H1 (cell line): ENCODE measurements around the gene PROCR. TPM values are rescaled to one million over a fixed set of nuclear protein-coding genes. Genes with fewer than 3 reads are reported as not detected.
"Not testable (repeated sequence)": the region's sequence is repeated elsewhere in the genome, so short reads cannot be mapped to it uniquely, and the experiment has no call there.

Experiments
- CTCF ChIA-PET: fragments of 300-600 bp; sonication (Branson Sonifier 250); formaldehyde crosslinking; loops from one replicate; lab custom pipeline; 2021; ENCODE audit not compliant: partially characterized antibody; lab: Charles Lee
- POLR2A ChIA-PET: fragments of 300-600 bp; sonication (Branson Sonifier 250); formaldehyde crosslinking; loops from one replicate; lab custom pipeline; 2021; ENCODE audit warnings: inconsistent platforms; ENCODE audit not compliant: partially characterized antibody; lab: Charles Lee
- DNase-seq, 2 experiments: peaks; one replicate each; pipeline versions ENCODE4 v3.0.0 to v3.0.0-alpha.2; 2010 to 2022; ENCODE audit warnings: low spot score in 2 of 2, low read depth in 1 of 2, mixed read lengths in 1 of 2
- FAIRE-seq: peaks from 2 replicates; lab custom pipeline; 2011; peaks lifted over from hg19 to GRCh38; lab: Jason Lieb, UNC
- H2AFZ ChIP-seq: 2 replicates; pipeline ENCODE4 v1.8.1; 2012; ENCODE audit warnings: low read length, inconsistent platforms
- H2AK5ac ChIP-seq: 2 replicates; pipeline ENCODE4 v1.6.1; 2013; ENCODE audit warnings: low read depth, low read length
- H2BK120ac ChIP-seq: replicated peaks from 2 replicates; pipeline ENCODE3; 2013; ENCODE audit warnings: low read depth, low read length, inconsistent platforms
- H2BK12ac ChIP-seq: 2 replicates; pipeline ENCODE4 v1.6.1; 2013; ENCODE audit warnings: low read depth, low read length
- H2BK15ac ChIP-seq: 2 replicates; pipeline ENCODE4 v1.6.1; 2013; ENCODE audit warnings: low read length
- H2BK20ac ChIP-seq: 2 replicates; pipeline ENCODE4 v1.6.1; 2013; ENCODE audit warnings: low read length
- H2BK5ac ChIP-seq: 2 replicates; pipeline ENCODE4 v1.6.1; 2013; ENCODE audit warnings: low read depth, low read length
- H3K14ac ChIP-seq: 2 replicates; pipeline ENCODE4 v1.6.1; 2013; ENCODE audit warnings: inconsistent platforms; ENCODE audit not compliant: insufficient read length
- H3K18ac ChIP-seq: 2 replicates; pipeline ENCODE4 v1.6.1; 2013; ENCODE audit warnings: low read length; ENCODE audit errors: extremely low read depth
- H3K23ac ChIP-seq: 2 replicates; pipeline ENCODE4 v1.6.1; 2013; ENCODE audit warnings: inconsistent platforms; ENCODE audit not compliant: insufficient read length
- H3K23me2 ChIP-seq: 2 replicates; pipeline ENCODE4 v1.6.1; 2013; ENCODE audit warnings: low read depth, low read length
- H3K27ac ChIP-seq: 2 replicates; pipeline ENCODE4 v1.6.1; 2011; ENCODE audit warnings: low read depth, low read length, inconsistent platforms
- H3K27me3 ChIP-seq, 4 experiments: replicated peaks in 1 of 4; 1 replicate in 1 of 4; 2 replicates in 3 of 4; pipeline versions ENCODE4 v1.6.1 to v1.8.1; 2011 to 2013; ENCODE audit warnings: low read length in 3 of 4, mild to moderate bottlenecking in 3 of 4, inconsistent platforms in 2 of 4, mixed read lengths in 2 of 4, moderate library complexity in 1 of 4; ENCODE audit not compliant: control insufficient read depth in 3 of 4, insufficient read depth in 3 of 4; ENCODE audit errors: extremely low read depth in 1 of 4
- H3K36me3 ChIP-seq, 4 experiments: 2 replicates each; pipeline versions ENCODE4 v1.6.1 to v1.8.1; 2011 to 2013; ENCODE audit warnings: mild to moderate bottlenecking in 4 of 4, low read length in 3 of 4, moderate library complexity in 2 of 4, control low read depth in 1 of 4, inconsistent platforms in 1 of 4; ENCODE audit not compliant: insufficient read depth in 4 of 4, control insufficient read depth in 2 of 4
- H3K4ac ChIP-seq: replicated peaks from 2 replicates; pipeline ENCODE3; 2013; ENCODE audit warnings: low read length, low read depth, mixed read lengths, inconsistent platforms; ENCODE audit not compliant: insufficient read length
- H3K4me1 ChIP-seq, 4 experiments: replicated peaks in 1 of 4; 1 replicate in 1 of 4; 2 replicates in 3 of 4; pipeline versions ENCODE4 v1.6.1 to v1.8.1; 2011 to 2013; ENCODE audit warnings: low read length in 3 of 4, inconsistent platforms in 2 of 4, mixed read lengths in 1 of 4; ENCODE audit not compliant: insufficient read depth in 4 of 4, control insufficient read depth in 3 of 4
- H3K4me2 ChIP-seq, 2 experiments: 2 replicates each; pipeline versions ENCODE4 v1.6.1 to v1.8.1; 2011 to 2013; ENCODE audit warnings: low read depth in 2 of 2, low read length in 2 of 2, control low read depth in 1 of 2, inconsistent platforms in 1 of 2, mild to moderate bottlenecking in 1 of 2; ENCODE audit not compliant: insufficient read depth in 1 of 2
- H3K4me3 ChIP-seq, 4 experiments: fragments of 200-600, 300-600 bp in 1 of 4; sonication (generic), shearing (Covaris generic), sonication (Bioruptor Twin) in 1 of 4; 2 replicates each; pipeline versions ENCODE4 v1.5.1 to v1.8.1; 2011 to 2016; ENCODE audit warnings: low read length in 4 of 4, low read depth in 3 of 4, control low read depth in 2 of 4, inconsistent platforms in 2 of 4, mild to moderate bottlenecking in 2 of 4, mixed read lengths in 1 of 4, moderate library complexity in 1 of 4; ENCODE audit not compliant: insufficient read depth in 2 of 4; ENCODE audit errors: extremely low read depth in 1 of 4
- H3K56ac ChIP-seq: replicated peaks from 2 replicates; pipeline ENCODE3; 2013; ENCODE audit warnings: low read depth, mild to moderate bottlenecking, mixed read lengths, low read length, inconsistent platforms; ENCODE audit not compliant: insufficient read length
- H3K79me1 ChIP-seq: 2 replicates; pipeline ENCODE4 v1.6.1; 2013; ENCODE audit warnings: low read depth, low read length, control low read depth
- H3K79me2 ChIP-seq, 2 experiments: 2 replicates each; pipeline versions ENCODE4 v1.6.1 to v1.8.1; 2012 to 2013; ENCODE audit warnings: low read length in 2 of 2, mild to moderate bottlenecking in 2 of 2, inconsistent platforms in 1 of 2; ENCODE audit not compliant: insufficient read depth in 2 of 2, control insufficient read depth in 1 of 2
- H3K9ac ChIP-seq, 4 experiments: replicated peaks in 1 of 4; 1 replicate in 1 of 4; 2 replicates in 3 of 4; pipeline versions ENCODE4 v1.6.1 to v1.8.1; 2011 to 2013; ENCODE audit warnings: low read depth in 3 of 4, low read length in 3 of 4, control low read depth in 2 of 4, mild to moderate bottlenecking in 2 of 4, moderate library complexity in 2 of 4, inconsistent platforms in 1 of 4; ENCODE audit errors: extremely low read depth in 1 of 4
- H3K9me3 ChIP-seq, 2 experiments: 2 replicates each; pipeline versions ENCODE4 v1.6.1 to v1.8.1; 2012 to 2013; ENCODE audit warnings: mild to moderate bottlenecking in 2 of 2, moderate library complexity in 2 of 2, control low read depth in 1 of 2, inconsistent platforms in 1 of 2, low read depth in 1 of 2, low read length in 1 of 2, mixed read lengths in 1 of 2; ENCODE audit not compliant: insufficient read depth in 2 of 2
- H4K20me1 ChIP-seq, 2 experiments: replicated peaks in 1 of 2; 2 replicates each; pipeline versions ENCODE3 to v1.8.1; 2011 to 2013; ENCODE audit warnings: inconsistent platforms in 2 of 2, low read length in 2 of 2, mild to moderate bottlenecking in 1 of 2; ENCODE audit not compliant: insufficient read depth in 2 of 2, control insufficient read depth in 1 of 2
- H4K5ac ChIP-seq: 2 replicates; pipeline ENCODE4 v1.6.1; 2013; ENCODE audit warnings: low read length, low read depth, mixed read lengths, inconsistent platforms; ENCODE audit not compliant: insufficient read length
- H4K8ac ChIP-seq: 2 replicates; pipeline ENCODE4 v1.8.0; 2013; ENCODE audit warnings: mild to moderate bottlenecking, moderate library complexity, low read length, inconsistent platforms; ENCODE audit not compliant: insufficient read depth; ENCODE audit errors: extremely low read depth
- H4K91ac ChIP-seq: replicated peaks from 2 replicates; pipeline ENCODE3; 2013; ENCODE audit warnings: low read length, mixed read lengths, inconsistent platforms; ENCODE audit not compliant: insufficient read length
- WGBS, 2 experiments: shearing (Covaris generic) in 1 of 2; methylation state at CpG; one replicate each; pipeline versions ENCODE4 v1.1.6 to v1.1.7; 2013 to 2015; ENCODE audit warnings: low lambda C conversion rate in 2 of 2, mixed read lengths in 2 of 2, inconsistent platforms in 1 of 2, low coverage in 1 of 2, missing lambda C conversion rate in 1 of 2; ENCODE audit not compliant: insufficient replicate concordance in 2 of 2, insufficient coverage in 1 of 2, insufficient read length in 1 of 2; ENCODE audit errors: extremely low coverage in 1 of 2, missing lambda C conversion rate in 1 of 2; 5-methylcytosine and 5-hydroxymethylcytosine counted together
- polyA plus RNA-seq, 7 experiments: library from polyadenylated mRNA; depleted of rRNA in 3 of 7; stranded (reverse) in 5 of 7; unstranded in 2 of 7; fragments of >200 nt in 5 of 7; fragments of 200-250 nt in 2 of 7; gene quantifications; 1 replicate in 5 of 7; 2 replicates in 1 of 7; 4 replicates in 1 of 7; pipeline versions ENCODE4 v1.2.1 to v1.2.3, GENCODE V29; 2011 to 2013; ENCODE audit warnings: missing spikeins in 2 of 7, mixed read lengths in 2 of 7
- total RNA-seq: library from RNA; stranded (reverse); fragmentation: NEBNext Ultra II Directional; extraction: Animal tissue kit (Norgen Biotek cat#: 25700); gene quantifications from 2 replicates; pipeline ENCODE4 v1.2.1, GENCODE V29; 2021

PROCR gene
- total and polyA plus RNA-seq, 2 of the 8 experiments (the other 6 are each of a cell fraction or from before 2014, with no cell fraction given), result 21.3 to 42.9 TPM

DNA sequence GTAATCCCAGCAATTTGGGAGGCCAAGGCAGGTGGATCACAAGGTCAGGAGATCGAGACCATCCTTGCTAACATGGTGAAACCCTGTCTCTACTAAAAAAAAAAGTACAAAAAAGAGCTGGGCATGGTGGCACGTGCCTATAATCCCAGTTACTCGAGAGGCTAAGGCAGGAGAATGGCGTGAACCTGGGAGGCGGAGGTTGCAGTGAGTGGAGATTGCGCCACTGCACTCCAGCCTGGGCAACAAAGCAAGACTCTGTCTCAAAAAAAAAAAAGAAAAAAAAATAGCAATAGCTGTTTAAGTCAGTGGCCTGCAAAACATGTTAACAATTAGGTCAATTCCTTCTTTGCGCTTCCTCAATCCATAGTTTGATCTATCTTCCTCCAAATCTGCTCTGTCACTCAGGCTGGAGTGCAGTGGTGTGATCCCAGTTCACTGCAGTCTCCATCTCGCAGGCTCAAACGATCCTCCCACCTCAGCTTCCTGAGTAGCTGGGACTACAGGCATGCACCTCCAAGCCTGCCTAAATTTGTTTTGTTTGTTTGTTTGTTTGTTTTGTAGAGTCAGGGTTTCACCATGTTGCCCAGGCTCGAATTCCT, 14.9 kb downstream of the PROCR start:
- H2BK15ac ChIP-seq, FAIRE-seq, H2AK5ac ChIP-seq, H3K79me1 ChIP-seq, H3K4me1 ChIP-seq, H3K9me3 ChIP-seq, H3K79me2 ChIP-seq, H4K20me1 ChIP-seq, H3K56ac ChIP-seq, H3K18ac ChIP-seq, H3K9ac ChIP-seq, H4K8ac ChIP-seq, H2BK5ac ChIP-seq, H3K14ac ChIP-seq, H3K4me3 ChIP-seq, POLR2A ChIA-PET, H3K27me3 ChIP-seq, H2BK12ac ChIP-seq, H3K23ac ChIP-seq, H2BK120ac ChIP-seq, DNase-seq, H3K23me2 ChIP-seq, H3K27ac ChIP-seq, H4K5ac ChIP-seq, H3K4me2 ChIP-seq, H3K36me3 ChIP-seq, H2BK20ac ChIP-seq, H3K4ac ChIP-seq, H4K91ac ChIP-seq, H2AFZ ChIP-seq: not testable (repeated sequence)
- CTCF ChIA-PET, result interaction anchor here (0.6 to 1.5 kb wide), 2 partner anchors 23 to 40 kb away, joined by 3 to 6 read pairs; partner anchors contain the start of gene EDEM2
- 91% methylated on average over 10 of the region's 10 CpGs; no CpG with 5 or more reads in 1 of the 2 experiments for WGBS, 2 experiments
